IPS-11a (cell line): ENCODE data around the gene TFF2.

Experiments used
- H3K4me3 ChIP-seq: one replicate; pipeline ENCODE4 v1.5.1; 2013; ENCODE audit warnings: low read depth, low read length, control low read depth

Gene TFF2

DNA sequence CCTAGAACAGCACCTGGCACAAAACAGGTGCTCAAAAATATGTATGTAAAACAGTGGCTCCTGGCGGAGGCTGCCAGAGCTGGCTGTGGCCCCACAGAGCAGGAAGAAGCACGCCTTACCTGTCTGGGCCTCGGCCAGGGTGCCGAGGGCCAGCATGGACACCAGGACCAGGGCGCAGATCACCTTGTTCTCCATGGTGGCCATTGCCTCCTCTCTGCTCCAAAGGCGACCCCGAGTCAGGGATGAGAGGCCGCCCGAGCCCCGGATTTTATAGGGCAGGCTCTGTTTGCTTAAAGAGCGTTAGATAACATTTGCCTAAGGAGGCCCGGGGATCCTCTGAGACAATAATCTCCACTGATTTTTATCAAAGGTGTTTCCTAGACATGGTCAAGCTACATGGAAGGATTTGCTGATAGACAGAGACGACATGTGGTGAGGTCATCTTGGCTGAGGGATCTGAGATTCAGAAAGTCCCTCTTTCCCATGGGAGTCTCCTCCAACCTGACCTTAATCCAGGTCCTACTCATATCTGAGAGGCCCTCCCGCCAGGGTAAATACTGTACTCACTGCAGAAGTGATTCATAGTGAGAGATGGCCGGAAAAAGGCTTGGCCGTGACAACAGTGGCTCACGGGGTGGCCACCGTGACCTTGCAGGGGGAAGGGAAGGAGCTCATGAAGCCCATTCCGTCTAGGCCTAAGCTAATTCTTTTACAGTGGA is 15.7 kb upstream of the TFF2 start, which contains the start of gene TFF1:
Gene TFF1, minus strand, starts transcription at position 244 of the 719 bp plus-strand sequence. Its CDS starts 40 bp downstream, at position 204.
- H3K4me3 ChIP-seq = no peak within 1 kb of the TSS

DNA sequence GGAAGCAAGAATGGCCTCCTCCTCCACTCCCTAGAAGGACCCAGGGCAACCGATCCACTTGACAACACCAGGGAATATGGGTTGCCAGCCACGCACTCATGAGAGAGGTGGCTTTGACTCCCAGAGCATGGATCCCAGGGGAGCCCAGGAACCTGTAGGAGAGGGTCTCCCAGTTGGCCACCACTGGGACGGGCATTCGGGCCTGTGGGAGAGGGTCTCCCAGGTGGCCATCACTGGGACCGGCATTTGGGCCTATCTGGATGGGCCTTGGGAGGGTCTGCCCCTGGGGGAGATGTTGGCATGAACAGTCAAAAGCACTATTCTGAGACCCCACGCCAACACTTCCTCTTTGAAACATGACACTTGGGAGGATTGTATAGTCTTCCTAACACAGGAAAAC is 15.0 kb upstream of the TFF2 start:
- no peak overlapping the region for H3K4me3 ChIP-seq

DNA sequence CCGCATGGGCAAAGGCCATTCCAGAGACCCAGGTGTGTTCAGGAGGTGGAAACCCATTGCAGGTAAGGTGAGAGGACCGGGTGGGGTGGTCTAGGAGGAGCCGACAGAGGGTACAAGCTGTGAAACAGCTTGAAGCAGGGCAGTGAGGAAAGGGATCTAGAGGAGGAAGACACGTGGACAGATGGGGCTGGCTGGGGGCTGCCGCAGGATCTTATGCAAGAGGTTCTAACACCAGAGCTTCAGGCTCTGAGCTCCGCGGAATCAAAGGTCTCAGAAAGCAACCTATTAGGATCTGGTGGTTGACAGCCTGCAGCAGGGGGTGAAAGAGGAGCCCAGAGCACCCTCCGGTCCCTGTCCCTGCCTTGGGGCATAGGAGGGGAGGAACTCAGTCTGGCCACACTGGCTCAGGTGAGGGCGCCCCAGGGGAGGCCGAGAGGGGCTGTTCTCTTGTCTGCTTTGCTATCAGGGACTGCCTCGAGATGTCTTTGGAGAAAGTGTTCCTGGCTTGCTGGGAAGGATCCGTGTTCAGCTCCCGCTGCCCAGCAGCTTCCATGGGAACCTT is 13.6 kb upstream of the TFF2 start:
- H3K4me3 ChIP-seq = no peak overlapping the region

GRCh38 chr21:42363312-42363711 is 12.5 kb upstream of the TFF2 start:
- H3K4me3 ChIP-seq = no peak overlapping the region

DNA sequence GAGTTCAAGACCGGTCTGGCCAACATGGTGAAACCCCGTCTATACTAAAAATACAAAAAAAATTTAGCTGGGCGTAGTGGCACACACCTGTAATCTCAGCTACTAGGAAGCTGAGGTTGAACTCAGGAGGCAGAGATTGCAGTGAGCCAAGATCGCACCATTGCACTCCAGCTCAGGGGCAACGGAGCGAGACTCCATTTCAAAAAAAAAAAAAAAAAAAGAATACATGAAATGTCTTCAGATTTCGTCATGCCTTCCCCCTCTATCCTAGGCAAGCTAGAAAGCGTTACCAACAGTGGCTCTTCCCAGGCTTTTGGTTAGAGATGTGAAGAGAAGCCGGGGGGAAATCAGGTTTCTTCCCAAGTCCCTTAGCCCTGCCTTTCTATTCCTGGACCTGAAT is 11.9 kb upstream of the TFF2 start:
- no peak overlapping the region for H3K4me3 ChIP-seq

DNA sequence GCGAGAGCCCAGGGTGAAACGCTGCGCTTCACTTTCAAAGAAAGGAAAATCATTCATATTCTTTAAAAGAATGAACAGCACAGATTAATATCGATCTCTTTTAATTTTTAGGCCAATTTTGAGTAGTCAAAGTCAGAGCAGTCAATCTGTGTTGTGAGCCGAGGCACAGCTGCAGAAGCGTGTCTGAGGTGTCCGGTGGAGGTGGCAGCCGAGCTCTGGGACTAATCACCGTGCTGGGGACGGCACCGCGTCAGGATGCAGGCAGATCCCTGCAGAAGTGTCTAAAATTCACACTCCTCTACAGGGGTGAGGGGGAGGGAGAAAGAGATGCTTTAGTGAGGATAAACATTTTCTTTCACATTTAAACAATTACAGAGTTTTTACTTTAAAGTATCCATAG is 11.4 kb upstream of the TFF2 start:
- no peak overlapping the region for H3K4me3 ChIP-seq

GRCh38 chr21:42361286-42361685 is 10.5 kb upstream of the TFF2 start:
- no peak overlapping the region for H3K4me3 ChIP-seq

DNA sequence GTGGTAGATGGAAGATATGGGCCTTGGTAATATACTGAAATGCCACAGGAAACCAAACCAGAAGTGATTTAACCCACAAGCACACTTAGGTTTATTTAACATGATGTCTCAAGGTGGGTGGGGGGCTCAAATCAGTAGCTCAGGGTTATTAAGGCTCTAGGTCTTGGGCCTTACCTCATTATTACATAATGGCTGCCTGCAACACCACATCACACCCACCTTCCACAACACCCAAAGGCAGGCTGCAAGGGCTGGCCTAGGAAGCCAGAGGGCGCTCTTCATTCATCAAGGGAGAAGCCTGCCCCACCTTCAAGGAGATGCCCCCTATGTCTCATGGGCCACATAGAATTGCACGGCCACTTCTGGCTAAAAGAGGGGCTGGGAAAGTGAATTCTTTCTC is 9.5 kb upstream of the TFF2 start:
- no peak overlapping the region for H3K4me3 ChIP-seq

- H3K4me3 ChIP-seq = no peak overlapping the region
Measured at GRCh38 chr21:42358937-42359336, 8.1 kb upstream of the TFF2 start.

DNA sequence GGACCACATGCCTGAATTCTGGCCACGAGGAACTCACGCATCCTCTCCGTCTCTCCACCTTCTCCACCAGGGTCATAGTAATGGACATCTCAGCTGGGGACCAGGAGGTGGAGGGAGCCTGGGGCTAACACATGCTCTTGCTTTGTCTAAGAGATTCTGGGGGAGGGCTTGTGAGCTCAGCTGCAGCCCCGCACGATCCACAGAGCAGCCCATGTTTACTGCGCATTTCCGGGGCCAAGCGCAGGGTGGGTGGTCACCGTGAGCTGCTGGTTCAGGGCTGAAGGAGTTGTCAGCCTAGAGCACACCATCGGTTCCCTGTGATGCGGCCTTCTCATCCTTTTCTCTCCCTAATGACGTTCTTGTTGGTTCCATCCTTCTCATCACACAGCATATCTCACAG is 7.5 kb upstream of the TFF2 start:
- H3K4me3 ChIP-seq = no peak overlapping the region

GRCh38 chr21:42357307-42357706 is 6.5 kb upstream of the TFF2 start:
- H3K4me3 ChIP-seq = no peak overlapping the region

- no peak overlapping the region for H3K4me3 ChIP-seq
Measured at GRCh38 chr21:42356650-42357049, 5.9 kb upstream of the TFF2 start.

GRCh38 chr21:42356046-42356445 is 5.3 kb upstream of the TFF2 start:
- H3K4me3 ChIP-seq = no peak overlapping the region

- no peak overlapping the region for H3K4me3 ChIP-seq
Measured at GRCh38 chr21:42353623-42354022, 2.8 kb upstream of the TFF2 start.

- no peak overlapping the region for H3K4me3 ChIP-seq
Measured at GRCh38 chr21:42352441-42353095, 1.8 kb upstream of the TFF2 start.

- H3K4me3 ChIP-seq = no peak overlapping the region
Measured at GRCh38 chr21:42351626-42352440, 1.0 kb upstream of the TFF2 start.

DNA sequence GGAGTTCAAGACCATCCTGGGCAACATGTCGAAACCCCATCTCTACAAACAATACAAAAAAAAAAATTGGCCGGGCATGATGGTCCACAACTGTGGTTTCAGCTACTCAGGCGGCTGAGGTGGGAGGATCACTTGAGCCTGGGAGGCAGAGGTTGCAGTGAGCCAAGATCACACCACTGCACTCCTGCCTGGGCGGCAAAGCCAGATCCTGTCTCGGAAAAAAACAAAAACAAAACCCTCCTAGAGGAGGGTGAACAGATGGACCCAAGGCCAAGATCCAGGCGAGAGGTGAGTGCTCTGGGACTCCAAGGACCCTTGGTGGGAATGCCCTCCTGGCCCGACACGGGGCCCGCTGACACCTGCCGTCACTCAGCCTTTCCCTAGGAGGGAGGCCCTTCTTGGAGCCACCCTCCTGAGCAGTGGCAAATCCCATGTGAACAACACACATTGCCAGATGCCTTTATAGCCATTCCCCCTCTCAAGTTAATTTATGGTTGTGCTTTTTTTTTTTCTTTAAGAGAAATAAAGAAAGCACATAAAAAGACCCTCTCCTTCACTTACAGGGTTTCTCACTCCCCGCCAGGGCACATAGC is 380 bp downstream of the TFF2 start:
- H3K4me3 ChIP-seq = no peak overlapping the region

GRCh38 chr21:42349420-42350317 is 1.1 kb downstream of the TFF2 start:
- no peak overlapping the region for H3K4me3 ChIP-seq

GRCh38 chr21:42348762-42349161 is 2.0 kb downstream of the TFF2 start:
- no peak overlapping the region for H3K4me3 ChIP-seq
